Measurements from ENCODE around the gene ERG.

- no peak for TF ChIP-seq GATA3 (IDR thresholded peaks at IDR 0.05; ENCODE audit: low read depth, low read length)
- TF ChIP-seq GATA2 (IDR thresholded peaks at IDR 0.05; ENCODE audit: low read depth, low read length): no peak
These were observed 53.6 kb downstream of the ERG start for GRCh38 chr21:38444691-38445090.

All from SH-SY5Y (cell line).